ENCODE data around the gene UQCC5.

DNA sequence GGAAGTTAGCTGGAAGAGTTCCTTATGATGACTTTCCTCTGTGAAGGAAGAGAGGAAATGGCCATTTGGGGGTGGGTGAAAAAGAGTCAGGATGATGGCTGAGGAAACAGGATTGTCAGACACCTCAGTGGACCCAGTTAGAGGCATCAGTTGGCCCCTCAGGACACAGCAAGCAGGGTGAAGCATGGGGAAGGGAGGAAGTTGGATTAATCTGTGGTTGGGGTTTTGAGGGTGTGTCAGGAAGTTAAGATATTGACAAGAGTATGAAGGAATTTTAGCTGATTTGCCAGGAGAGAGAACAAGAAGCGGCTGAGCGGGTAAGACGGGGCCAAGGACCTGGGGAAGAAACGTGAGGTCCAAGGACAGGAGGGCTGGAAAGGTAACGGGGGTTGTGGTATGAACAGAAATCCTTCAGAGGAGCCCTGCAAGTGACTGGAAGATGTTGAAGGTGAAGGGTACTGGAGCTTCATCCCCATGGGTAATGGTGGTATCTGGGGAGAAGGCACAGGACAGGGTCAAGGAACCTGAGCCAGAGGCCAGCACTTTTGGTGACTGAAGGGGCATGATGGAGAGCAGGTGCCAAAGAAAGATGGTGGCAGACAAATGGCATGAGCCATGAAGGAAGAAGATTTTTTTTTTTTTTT, 2.7 kb downstream of the UQCC5 start:
- TF ChIP-seq, protein P1, sequence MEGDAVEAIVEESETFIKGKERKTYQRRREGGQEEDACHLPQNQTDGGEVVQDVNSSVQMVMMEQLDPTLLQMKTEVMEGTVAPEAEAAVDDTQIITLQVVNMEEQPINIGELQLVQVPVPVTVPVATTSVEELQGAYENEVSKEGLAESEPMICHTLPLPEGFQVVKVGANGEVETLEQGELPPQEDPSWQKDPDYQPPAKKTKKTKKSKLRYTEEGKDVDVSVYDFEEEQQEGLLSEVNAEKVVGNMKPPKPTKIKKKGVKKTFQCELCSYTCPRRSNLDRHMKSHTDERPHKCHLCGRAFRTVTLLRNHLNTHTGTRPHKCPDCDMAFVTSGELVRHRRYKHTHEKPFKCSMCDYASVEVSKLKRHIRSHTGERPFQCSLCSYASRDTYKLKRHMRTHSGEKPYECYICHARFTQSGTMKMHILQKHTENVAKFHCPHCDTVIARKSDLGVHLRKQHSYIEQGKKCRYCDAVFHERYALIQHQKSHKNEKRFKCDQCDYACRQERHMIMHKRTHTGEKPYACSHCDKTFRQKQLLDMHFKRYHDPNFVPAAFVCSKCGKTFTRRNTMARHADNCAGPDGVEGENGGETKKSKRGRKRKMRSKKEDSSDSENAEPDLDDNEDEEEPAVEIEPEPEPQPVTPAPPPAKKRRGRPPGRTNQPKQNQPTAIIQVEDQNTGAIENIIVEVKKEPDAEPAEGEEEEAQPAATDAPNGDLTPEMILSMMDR (IDR thresholded peaks at IDR 0.05) = no peak
- TF ChIP-seq POLR2A (IDR thresholded peaks at IDR 0.05) = no peak

All from upper lobe of left lung (tissue), 4 donors.